NCI-H2081 (cell line): Measurements from ENCODE around the gene KCTD1.

Source experiments
- DNase-seq, 2 experiments: peaks; one replicate each; lab custom pipeline; 2025; lab: John Stamatoyannopoulos, UW

KCTD1 gene

GRCh38 chr18:26480897-26481795 lies 67.2 kb downstream of the KCTD1 start:
- no peak for DNase-seq

DNA sequence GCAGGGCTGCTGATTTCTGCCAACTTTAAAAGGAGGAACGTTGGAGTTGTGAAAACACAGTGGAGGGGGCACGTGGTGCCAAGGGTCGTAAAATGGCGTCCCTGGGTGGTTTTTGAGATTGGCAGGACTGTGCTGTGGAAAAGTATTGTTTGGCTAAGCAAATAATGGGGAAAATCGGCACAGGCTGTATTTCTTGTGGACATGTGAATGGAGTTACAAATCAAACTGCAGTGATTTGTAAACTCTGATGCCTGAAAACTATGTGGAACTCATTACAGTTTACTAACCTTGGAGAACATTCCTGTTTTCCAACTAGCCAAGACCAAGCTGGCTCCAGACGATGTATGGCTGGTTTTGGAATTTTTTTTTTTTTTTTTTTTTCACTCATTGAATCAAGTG lies 68.7 kb downstream of the KCTD1 start:
- no peak for DNase-seq

GRCh38 chr18:26479065-26479680 lies 69.2 kb downstream of the KCTD1 start:
- no peak for DNase-seq

GRCh38 chr18:26477828-26478466 lies 70.4 kb downstream of the KCTD1 start:
- DNase-seq: no peak

DNA sequence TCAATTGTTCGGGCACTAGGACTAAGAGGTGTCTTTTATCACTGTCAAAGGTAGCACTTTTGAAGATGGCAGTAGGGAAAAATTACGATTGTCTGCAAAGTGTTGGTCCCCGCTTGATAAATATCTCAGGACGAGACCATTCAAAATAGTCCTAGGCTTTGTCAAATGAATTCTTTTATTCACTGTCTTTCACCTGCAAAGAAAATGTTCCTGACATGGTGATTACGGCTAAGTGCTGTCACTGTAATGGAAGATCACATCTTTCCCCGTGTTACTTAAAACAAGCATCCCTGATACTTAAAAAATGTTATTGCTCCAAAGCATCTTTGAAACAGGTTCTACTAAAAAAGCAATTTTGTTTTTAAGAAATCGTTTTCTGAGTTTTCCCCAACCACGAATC lies 71.7 kb downstream of the KCTD1 start:
- DNase-seq: no peak

DNA sequence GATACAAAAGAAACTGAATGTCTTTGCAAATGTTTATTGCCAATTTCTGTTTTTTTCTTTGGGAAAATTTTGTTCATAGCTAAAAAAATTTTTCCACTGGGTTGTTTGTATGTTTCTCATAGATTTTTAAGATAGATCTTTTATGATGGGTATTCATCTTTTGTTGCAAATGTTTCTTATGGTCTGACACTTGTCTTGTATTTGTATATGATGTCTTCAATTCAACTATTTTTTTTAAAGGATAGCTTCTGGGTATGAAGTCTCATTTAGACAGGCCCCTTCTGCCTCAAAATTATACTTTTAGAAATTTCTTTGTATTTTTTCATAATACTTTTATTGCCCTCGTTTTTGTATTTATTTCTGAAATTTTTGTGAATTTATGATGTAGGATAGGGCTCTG lies 73.8 kb downstream of the KCTD1 start:
- no peak for DNase-seq

DNA sequence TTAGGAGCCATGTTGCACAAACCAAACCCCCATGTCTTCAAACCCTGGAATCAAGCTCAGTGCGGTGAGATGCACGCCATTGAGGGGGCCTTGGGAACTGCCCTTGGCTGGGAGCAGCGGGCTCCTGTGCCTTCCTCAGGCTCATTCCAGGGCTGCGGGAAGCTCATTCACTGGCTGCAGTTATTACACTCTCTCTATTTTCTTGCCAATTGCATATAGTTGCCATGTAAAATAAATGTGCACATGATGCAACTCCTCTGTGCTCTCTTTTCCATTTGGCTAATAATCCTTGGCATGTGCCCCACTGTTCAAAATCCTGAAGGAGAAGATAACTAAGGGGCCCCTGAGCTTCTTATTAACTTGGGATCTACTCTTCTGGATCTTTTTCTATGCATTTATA lies 74.7 kb downstream of the KCTD1 start:
- DNase-seq: no peak

DNA sequence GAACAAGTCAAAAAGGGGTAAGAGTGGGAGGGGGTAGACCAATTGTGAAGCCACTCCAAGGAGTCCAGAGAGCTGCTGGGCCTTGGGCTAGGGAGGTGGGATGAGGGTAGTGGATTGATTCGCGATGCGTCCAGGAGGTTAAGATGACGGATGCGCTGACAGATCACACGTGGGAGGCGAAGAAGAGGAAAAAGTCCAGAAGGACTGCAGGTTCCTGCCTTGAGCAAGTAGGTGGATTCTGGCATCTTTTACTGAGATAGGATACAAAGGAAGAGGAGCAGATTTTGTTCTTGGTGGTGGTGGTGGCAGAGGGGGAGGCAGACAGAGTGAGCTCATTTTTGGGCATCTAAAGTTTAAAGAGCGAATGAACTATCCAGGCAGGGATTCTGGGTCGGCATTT lies 76.5 kb downstream of the KCTD1 start:
- no peak for DNase-seq

DNA sequence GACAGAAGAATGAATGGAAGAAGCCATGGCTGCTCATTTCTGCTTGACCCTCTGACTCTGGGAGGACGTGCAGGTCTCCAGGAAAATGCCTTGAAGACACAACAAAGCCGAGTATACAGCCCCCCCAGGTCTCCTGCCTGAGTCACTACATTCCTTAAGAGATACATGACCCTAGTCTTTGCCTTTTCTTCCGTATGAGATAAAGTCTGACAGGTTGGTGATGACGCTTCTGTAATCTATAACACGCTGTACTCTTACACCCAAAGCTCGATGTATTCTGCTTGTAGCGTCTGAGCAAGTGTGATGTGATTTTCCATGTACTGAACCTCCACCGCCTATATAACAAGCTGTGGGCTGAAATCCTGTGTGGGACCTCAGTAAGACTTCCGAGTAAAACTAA lies 77.3 kb downstream of the KCTD1 start:
- DNase-seq: no peak

- peak; percentile 62 to 83 for DNase-seq
Measured at GRCh38 chr18:26470011-26470637, 78.2 kb downstream of the KCTD1 start.

DNA sequence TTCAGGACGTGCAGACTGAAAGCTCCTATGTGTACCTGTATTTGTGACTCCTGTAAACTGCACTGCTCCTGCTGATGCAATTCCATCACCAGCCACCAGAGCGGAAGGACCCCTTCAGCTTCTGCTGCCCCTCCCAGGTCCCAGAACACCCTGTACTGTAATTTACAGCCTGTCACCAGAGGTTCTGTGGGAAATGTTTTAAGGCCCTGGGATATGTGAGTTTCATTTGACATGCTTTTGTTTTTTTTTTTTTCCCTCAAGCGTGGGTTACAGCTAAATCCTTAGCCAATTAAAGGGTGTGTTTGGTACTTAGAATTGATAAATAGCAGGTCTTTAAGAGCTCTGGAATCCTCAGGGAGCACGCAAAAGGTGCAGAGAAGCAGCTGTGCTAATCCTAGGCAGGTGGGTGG lies 79.4 kb downstream of the KCTD1 start:
- peak; percentile 56 to 69 for DNase-seq

GRCh38 chr18:26466026-26466425 lies 82.3 kb downstream of the KCTD1 start:
- no peak for DNase-seq

DNA sequence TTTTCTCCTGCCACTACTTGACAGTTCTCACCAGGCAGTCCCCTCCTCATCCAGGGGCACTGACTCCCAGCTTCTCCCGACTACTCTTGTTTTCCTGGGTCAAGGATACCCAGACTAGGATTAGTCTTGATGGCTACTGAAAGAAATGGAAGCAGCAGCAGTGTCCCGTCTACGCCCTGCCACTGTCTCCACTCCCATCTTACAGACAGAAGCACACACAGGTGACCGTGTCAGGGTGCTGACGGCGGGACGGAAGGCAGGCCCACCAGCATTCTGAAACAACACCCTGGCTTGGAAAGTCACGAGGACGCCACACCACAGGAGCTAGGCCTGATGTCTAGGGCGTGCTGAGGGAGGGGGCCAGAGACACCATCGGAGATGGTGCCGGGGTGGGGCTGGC lies 82.9 kb downstream of the KCTD1 start:
- no peak for DNase-seq

GRCh38 chr18:26464128-26465011 lies 84.0 kb downstream of the KCTD1 start:
- no peak for DNase-seq

DNA sequence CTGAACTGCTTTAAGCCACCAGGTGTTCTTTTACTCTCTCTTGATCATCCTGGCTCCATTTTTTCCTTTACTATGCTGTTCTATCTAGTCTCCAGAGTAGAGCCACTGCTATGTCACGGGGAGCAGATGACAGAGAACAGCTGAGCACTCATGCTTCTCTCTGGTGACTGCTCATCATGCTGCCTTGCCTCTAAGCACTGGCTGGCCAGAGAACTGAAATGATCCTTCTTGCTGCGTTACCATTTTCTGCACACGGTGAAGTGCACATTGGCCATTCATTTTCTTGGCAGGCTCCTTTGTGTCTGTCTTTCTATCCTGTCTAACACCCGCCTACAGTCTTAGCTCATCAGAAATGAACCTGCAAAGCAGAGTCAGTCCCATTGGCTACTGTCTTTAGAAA lies 86.0 kb downstream of the KCTD1 start:
- DNase-seq: no peak

DNA sequence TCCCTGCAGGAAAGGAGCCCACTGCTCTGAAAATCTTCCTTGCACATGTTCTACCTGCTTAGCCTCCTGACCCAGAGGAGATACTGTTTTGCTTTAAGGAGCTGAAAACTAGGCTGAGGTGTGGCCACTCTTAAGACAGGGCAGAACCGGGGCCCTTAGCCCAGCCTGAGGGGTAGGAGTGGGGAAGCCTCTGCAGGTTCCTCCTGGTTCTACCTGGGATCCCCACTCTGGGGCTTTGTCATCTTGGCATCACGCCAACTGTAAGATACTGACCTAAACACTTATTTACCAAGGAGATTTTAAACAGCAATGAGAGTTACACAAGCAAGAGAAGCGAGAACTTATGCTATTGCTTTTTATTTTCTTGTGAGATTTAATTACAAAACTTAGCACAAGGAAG lies 86.9 kb downstream of the KCTD1 start:
- DNase-seq: no peak

DNA sequence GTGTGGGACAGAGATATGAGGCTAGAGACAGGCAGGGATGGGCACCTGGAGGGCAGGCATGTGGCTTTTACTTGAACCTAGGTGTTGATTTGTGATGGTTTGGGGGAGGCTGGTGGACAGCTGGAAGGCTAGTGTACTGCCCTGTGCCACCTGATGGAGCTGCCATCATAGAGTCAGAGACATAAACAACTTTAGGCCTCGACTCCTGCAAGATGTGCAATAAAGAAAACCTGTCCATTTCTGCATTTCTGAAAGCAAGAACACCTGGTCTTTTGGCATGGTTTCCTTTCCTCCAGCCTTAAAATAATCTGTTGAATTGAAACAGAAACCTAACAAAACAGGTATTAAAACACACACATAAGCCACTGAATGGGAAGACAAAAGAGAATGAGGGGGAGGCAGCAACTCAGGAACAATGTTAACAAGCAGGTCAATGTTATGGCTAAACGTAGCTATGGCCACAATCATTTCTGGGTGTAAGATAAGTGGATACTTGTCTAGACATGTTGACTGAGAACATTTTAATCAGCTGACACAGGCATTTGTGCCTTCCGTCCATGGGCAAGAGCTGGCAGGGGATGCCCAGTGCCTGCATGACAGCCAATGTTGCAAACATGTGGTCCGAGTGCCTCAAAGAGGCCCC lies 87.8 kb downstream of the KCTD1 start:
- DNase-seq: peak; percentile 71 to 89

GRCh38 chr18:26459884-26460283 lies 88.5 kb downstream of the KCTD1 start:
- no peak for DNase-seq

DNA sequence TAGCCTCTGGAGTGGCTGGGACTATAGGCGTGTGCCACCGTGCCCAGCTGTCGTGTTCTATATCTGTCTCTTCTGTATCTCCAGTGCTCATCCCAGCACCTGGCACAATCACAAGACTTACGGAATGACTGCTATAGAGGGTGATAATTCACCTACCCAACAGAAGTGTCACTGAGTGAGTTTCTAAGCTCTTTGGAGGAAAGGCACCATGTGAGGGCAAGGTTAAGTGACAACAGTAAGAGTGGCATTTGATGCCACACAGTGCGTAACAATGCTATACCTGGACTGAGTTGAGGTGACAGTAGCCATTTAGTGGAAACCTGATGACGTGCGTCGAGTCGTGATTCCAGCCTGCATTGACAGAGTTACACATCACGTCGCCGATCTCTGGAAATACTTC lies 89.0 kb downstream of the KCTD1 start:
- DNase-seq: no peak

GRCh38 chr18:26458526-26459232 lies 89.7 kb downstream of the KCTD1 start:
- no peak for DNase-seq
